ENCODE results near the gene CEP128.

Gene CEP128

GRCh38 chr14:80636071-80636470 is 305.5 kb downstream of the CEP128 start:
- no peak for DNase-seq (ENCODE audit: extremely low read depth, low read depth)
- H3K4me3 ChIP-seq (replicated peaks; ENCODE audit: low read depth, low read length) = no peak overlapping the region
- peak; percentile 22 for TF ChIP-seq CTCF (IDR thresholded peaks at IDR 0.05; ENCODE audit: low read depth, low read length, missing control alignments)

- no peak overlapping the region for H3K4me3 ChIP-seq (replicated peaks; ENCODE audit: low read depth, low read length)
- TF ChIP-seq CTCF (IDR thresholded peaks at IDR 0.05; ENCODE audit: low read depth, low read length, missing control alignments) = no peak
- no peak for DNase-seq (ENCODE audit: extremely low read depth, low read depth)
Measured at GRCh38 chr14:80634106-80634758, 307.3 kb downstream of the CEP128 start.

DNA sequence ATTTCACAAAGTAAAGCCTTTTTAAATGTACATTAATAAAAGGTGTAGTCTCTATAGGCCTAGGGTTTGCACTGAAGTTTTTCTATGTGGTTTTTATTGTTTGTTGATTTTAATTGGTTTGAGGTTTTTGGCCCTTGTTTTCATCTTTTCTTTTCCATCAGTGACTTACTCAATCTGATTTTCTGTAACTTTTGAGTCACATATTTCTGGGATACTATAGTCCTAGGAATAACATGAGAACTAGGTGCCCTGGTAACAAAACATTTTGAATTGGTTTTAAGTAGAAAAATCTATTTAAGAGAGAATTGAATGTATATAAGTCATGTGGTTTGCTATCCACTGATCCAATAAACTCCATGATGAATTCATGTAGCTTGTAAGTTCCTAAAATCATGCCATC is 311.9 kb downstream of the CEP128 start:
- TF ChIP-seq CTCF (IDR thresholded peaks at IDR 0.05; ENCODE audit: low read depth, low read length, missing control alignments) = no peak
- H3K4me3 ChIP-seq (replicated peaks; ENCODE audit: low read depth, low read length) = no peak overlapping the region
- DNase-seq (ENCODE audit: extremely low read depth, low read depth) = no peak

DNA sequence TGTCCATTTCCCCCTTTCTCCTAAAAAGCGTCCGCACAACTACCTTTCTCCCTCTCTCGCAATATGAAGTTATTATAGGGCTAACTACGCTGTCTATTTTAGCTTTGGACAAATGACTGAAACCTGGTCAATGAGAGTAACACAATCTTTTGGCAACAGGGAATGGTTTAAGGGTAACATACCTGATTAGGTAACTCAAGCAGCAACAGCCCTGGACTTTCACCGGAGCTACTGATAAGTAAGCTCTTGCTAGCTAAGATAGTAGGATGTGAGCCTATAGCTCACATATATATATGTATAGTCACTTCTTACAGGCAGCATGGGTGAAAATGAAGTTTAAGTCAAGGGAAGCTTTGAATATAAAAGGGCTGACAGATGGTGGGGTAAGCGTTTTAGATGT is 313.0 kb downstream of the CEP128 start:
- H3K4me3 ChIP-seq (replicated peaks; ENCODE audit: low read depth, low read length) = no peak overlapping the region
- no peak for TF ChIP-seq CTCF (IDR thresholded peaks at IDR 0.05; ENCODE audit: low read depth, low read length, missing control alignments)
- DNase-seq (ENCODE audit: extremely low read depth, low read depth) = no peak

GRCh38 chr14:80627745-80628144 is 313.8 kb downstream of the CEP128 start:
- no peak for TF ChIP-seq CTCF (IDR thresholded peaks at IDR 0.05; ENCODE audit: low read depth, low read length, missing control alignments)
- H3K4me3 ChIP-seq (replicated peaks; ENCODE audit: low read depth, low read length) = no peak overlapping the region
- no peak for DNase-seq (ENCODE audit: extremely low read depth, low read depth)

DNA sequence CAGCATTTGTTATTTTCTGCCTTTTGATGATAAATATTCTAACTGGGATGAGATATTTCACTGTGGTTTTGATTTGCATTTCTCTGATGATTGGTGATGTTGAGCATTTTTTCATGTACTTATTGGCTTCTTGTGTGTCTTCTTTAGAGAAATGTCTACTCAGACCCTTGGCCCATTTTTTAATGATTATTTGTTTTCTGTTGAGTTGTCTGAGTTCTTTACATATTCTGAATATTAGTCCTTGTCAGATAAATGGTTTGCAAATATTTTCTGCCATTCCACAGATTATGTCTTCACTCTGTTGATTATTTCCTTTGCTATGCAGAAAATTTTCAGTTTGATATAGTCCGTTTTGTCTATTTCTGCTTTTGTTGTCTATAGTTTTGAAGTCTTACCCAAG is 317.0 kb downstream of the CEP128 start:
- no peak overlapping the region for H3K4me3 ChIP-seq (replicated peaks; ENCODE audit: low read depth, low read length)
- no peak for DNase-seq (ENCODE audit: extremely low read depth, low read depth)
- TF ChIP-seq CTCF (IDR thresholded peaks at IDR 0.05; ENCODE audit: low read depth, low read length, missing control alignments) = no peak

GRCh38 chr14:80621701-80622100 is 319.8 kb downstream of the CEP128 start:
- DNase-seq (ENCODE audit: extremely low read depth, low read depth) = peak; percentile 77
- H3K4me3 ChIP-seq (replicated peaks; ENCODE audit: low read depth, low read length) = no peak overlapping the region
- TF ChIP-seq CTCF (IDR thresholded peaks at IDR 0.05; ENCODE audit: low read depth, low read length, missing control alignments) = no peak

All from HFF-Myc (cell line).